SU-DHL-6 (cell line): Measurements from ENCODE around the gene MRPL20.

ENCODE experiments used
- CTCF ChIP-seq: fragments of 200-600 bp; sonication (generic); IDR thresholded peaks from one replicate; pipeline ENCODE4 v1.5.1; 2017; ENCODE audit warnings: antibody characterized with exemption, mild to moderate bottlenecking, low read length, moderate library complexity; ENCODE audit not compliant: insufficient read depth, poor library complexity, severe bottlenecking
- EZH2phosphoT487 ChIP-seq: fragments of 200-600 bp; sonication (generic), shearing (Covaris generic); conservative IDR thresholded peaks from 2 replicates; pipeline ENCODE4 v1.6.1; 2018; ENCODE audit warnings: mild to moderate bottlenecking, antibody characterized with exemption, low read length, moderate library complexity, mixed read lengths

GRCh38 chr1:1374589-1374928 lies 32.5 kb downstream of the MRPL20 start:
- no peak for TF ChIP-seq CTCF
- TF ChIP-seq EZH2phosphoT487, result no peak
